Activated CD8-positive, alpha-beta memory T cell treated with anti-CD3 and anti-CD28 coated beads for 1 hour (primary cell): ENCODE results near the gene AP1S1.

Experiments
- DNase-seq, 2 donors: peaks; one replicate each; pipeline ENCODE4 v3.0.0-alpha.2; 2020; ENCODE audit warnings: low read depth in 1 of 2; ENCODE audit errors: extremely low read depth in 1 of 2

The AP1S1 gene

DNA sequence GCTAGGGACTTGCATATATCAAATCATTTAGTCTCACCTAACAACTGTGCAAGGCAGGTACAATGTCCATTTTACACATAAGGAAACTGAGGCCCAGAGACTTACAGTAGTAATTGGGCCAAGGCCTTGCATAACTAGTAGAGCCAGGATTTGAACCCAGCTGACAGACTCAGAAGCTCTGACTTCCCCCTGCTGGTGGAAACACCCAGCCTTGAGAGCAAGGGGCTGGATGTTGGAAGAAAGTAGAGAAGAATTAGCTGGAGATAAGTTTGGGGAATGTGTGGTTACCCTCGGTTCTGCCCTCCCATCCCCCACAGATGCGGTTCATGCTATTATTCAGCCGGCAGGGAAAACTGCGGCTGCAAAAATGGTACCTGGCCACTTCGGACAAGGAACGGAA is 2.0 kb downstream of the AP1S1 start:
- DNase-seq, result no peak

DNA sequence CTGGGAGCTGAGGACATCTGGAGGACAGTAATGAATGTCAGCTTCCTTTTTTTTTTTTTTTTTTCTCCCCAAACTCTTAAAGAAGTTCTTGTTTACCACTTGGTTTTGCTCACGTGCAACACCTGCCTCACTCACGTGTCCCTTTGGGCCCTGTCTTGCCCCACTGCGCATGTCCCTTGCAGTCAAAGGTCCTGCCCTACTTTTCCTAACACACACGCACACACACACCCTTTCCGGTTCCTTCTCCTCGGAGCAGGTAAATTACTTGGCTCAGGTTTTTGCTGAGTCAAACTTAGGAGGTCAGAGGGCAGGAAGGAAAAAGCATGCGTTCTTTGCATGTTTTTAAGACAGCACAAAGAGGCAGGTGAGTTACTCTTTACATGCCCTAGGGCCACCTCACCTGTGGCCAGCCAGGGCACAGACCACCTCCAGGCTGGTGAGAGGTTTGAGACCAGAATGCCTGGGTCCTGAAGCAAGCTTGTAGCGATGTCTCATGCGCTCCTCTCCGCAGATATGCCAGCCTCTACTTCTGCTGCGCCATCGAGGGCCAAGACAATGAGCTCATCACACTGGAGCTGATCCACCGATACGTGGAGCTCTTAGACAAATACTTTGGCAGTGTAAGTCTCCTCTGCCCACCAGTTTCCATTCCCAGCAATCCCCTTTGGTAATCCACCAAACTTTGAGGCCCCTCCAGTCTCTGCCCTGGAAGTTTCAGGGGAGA is 2.8 kb downstream of the AP1S1 start:
- DNase-seq, result no peak

GRCh38 chr7:101159696-101160674 is 5.7 kb downstream of the AP1S1 start:
- DNase-seq, result no peak

- no peak for DNase-seq
These were observed 6.6 kb downstream of the AP1S1 start for GRCh38 chr7:101160910-101161309.

DNA sequence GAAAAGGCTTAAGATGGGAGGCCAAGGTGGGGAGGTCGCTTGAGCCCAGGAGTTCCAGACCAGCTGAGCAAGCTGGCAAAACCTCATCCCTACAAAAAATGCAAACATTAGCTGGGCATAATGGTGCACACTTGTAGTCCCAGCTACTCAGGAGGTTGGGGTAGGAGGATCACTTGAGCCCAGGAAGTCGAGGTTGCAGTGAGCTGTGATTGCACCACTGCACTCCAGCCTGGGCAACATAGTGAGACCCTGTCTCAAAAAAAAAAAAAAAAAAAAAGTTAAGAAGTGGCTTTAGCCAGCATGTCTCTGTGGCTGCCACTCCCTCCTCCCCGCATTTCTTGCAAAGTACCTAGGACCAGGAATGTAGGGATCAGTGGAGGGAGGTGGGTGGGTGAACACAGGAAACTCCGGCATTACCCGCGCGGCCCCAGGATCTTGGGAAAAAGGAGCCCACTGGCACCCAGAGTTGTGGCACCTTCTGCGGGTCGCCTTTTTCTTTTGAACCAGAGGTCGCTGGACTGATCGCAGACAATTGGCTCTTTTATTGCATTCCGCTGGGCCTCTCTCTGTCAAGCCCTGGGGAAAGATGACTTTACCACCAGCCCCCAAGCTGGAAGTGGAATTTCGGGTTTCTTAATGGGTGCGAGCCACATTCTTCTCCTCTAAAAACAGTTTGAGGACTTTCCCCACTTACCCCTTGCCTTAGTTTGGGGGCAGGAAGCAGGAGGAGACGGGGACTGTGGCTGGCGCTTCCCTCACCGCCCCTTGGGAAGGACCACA is 7.6 kb downstream of the AP1S1 start:
- no peak for DNase-seq

DNA sequence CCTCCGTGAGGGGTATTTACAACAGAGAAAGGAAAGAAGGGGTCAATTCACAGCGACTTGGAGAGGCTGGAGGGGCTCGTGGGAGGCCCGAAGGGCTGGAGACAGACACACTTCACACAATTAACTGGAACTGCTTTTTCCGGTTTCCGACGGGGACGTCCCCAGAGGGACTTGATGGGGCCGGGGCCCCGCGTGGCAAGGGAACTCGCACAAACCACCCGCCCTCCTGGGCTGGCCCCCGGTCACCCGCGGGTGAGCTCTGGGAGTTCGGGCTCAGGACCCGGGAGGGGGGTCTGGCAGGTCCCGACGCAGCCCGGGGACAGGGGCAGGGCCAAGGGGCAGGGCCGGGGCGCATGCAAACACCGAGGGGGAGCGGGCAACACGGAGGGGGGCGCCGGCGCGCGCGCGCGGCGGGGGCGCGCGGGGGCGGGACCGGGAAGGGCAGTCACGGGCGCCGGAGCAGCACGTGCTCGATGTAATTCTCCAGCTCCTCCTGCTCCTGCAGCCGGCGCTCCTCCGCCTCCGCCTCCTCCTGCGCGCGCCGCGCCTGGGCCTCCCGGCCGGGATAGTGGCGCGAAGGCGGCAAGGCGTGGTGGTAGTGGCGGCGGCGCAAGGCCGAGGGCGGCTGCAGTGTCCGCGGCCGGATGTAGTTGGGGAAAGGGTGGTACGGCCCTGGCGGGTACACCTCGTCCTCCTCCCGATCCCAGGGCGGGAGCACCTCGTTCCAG is 8.4 kb downstream of the AP1S1 start:
- no peak for DNase-seq

DNA sequence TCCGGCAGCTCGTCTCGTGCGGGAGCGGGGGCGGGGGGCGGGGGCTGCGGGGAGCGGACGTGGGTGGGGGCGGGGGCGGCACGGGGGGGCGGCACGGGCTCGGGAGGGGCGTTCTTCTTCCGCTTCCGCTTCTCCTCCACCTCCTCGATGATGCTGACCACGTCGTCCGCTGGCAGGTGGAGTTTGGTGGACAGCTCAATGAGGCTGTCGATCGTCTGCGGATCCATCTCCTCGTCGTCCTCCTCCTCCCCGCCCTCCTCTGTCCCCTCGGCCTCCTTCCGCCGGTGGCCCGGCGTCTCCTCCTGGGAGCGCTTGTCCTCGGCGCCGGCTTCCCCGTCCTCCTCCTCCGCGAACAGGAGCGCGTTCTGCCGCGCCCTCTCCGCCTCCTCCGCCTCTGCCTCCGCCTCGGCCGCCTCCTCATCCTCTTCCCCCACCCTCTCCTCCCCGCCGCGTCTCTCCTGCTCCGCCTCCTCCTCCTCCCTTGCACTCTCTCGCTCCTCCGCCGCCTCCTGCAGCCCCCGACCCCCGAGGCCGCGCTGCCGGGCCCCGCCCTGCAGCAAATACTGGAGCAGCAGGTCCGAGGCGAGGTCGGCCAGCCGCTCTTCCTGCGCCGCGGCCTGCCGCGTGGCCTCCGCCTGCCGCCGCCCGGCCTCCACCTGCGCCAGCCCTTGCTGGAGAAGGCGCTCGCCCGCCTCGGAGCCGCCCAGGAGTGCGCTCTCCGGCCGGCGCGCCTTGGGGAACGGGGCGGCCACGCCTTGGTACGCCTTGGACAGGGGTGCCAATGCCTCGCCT is 9.2 kb downstream of the AP1S1 start:
- DNase-seq, result no peak

DNA sequence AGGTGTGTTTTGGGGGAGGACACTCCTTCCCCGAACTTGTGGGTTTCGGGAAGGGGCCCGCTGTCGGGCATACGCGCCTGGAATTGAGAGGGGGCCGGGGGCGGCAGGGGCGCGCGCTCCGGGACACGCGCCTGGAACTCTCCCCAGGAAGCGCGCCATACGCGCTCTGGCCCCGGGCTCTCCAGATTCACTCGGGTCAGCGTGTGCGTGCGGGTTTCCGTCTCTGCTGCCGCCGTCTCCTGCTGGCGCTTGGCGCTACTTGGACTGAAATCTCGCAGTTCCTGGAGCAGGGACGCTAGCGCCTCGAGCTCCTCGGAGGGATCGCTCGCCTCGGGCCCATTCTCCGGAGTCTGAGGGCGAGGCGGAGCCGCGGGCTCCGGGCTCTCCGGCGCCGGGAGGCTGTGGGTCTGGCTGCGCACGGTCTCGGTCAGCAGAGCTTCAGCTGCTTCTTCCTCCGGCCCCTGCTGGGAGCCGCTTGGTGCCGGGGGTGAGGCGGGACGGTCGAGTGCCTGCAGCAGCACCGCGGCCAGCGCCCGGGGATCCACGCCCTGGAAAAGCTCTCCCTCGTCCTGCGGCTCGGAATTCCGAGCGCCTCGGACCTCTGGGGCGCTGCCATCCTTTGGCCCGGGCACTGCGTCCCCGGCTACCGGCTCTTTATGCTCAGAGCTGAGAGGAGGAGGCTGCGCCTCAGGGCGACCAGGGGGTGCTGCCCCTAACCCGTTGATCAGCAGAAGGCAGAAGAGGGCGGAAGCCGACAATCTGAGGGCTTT is 10.0 kb downstream of the AP1S1 start:
- no peak for DNase-seq

- peak; percentile 76 to 89 for DNase-seq
These were observed 11.0 kb downstream of the AP1S1 start, which contains the start of gene VGF for GRCh38 chr7:101165075-101165957. TSS of gene VGF (minus strand) at chr7:101165569. CDS start at chr7:101164843, 726 bp downstream.

DNA sequence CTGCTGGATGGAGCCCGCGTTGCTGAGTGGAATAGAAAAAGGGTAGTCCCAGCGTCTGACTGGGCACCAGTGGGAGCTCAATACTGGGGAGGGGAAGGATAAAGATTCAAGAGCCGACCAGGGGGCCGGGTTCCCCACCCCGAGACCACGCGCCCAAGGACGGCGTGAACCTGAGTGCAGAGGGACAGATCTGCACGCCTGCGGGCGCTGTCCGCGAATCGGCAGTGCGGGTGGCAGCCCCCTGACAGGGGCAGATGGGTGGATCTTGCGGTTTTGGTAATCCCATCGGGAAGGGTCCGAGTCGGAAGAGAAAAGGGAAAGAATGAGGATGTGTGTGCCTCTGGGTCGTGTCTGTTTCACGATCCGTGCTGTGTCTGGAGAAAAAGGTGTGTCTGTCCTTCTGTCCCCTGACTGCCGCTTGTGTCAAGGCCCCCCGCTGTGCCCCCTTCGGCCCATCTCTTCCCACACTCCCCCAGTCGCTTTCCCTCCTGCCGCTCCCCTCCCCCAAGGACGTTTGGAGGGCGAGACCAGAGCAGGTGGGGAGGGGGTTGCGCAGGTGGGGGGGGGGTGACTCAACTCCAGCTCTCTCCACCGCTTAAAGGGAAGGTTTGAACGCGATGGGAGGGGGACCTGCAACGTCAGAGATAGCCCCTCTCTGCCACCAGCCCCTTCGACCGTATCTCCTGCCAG is 11.8 kb downstream of the AP1S1 start:
- no peak for DNase-seq

- DNase-seq, result no peak
These were observed 12.3 kb downstream of the AP1S1 start for GRCh38 chr7:101166648-101166908.

DNA sequence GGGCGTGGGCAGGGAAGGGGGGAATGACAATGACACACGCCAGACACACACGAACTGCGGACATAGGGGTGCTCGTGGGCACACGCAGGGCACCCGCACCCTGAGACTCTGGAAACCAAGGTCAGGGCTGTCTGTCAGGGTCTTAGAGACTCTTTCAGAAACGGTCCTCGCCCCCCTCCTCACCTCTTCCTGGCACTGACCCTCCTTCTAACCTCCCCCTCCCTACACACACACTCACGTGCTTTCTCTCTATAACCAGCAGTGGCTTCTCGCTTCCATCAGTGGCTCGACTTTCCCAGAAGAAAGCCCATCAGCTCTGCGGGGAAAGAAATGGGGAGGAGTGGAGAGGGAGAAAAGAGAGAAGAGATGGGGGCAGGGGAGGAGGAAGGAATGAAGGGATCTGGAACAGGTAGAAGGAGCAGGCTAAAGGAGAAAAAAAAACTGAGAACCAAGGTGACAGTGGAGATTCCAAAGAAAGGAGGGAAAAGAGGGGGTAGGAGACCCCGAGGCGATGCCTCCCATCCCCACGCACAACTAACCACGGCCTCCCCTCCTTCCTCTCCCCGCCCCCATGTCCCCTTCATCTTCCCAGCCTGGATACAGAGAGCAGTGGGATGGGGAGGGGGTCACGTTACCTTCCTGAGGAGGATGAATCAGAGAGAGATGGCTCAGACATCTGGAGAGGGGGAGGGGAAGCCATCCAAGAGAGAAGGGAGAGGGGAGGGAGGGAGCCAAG is 12.8 kb downstream of the AP1S1 start:
- DNase-seq, result no peak

GRCh38 chr7:101167645-101168411 is 13.6 kb downstream of the AP1S1 start:
- DNase-seq, result no peak

GRCh38 chr7:101168412-101169049 is 14.3 kb downstream of the AP1S1 start:
- DNase-seq, result no peak

DNA sequence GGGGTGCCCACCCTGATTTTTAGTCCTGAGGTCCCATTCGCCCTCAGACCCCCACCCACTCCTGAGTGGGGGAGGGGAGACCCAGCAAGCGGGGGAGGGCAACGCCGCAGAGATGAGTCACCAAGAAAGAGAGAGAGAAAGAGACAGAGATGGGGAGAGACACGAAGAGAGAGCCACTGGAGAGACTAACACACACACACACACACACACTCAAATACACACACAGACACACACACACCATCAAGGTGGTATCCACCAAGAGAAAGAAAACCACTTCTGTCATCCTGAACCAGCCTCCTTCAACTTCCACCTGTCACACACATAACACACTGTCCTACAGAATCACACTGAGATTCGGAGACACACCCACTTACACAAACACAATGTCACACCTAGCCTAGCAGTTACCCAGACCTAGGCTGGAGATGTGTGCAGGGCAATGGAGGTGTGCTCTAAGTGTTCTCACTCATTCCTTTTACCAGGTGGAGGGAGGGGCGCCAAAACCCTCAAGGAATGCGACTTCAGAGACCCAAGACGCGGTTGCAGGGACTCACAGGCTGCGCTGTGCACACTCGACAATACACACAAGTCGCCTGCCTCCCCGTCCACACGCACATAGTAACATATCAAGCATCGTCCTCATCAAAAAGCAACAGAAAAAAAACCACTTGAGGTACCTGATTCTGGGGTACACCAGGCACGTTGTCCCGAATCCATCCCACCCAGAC is 15.0 kb downstream of the AP1S1 start:
- DNase-seq, result no peak
